ENCODE data around the gene ZNF792.
"Not testable (repeated sequence)": the region's sequence is repeated elsewhere in the genome, so short reads cannot be mapped to it uniquely, and the experiment has no call there.

The ZNF792 gene

GRCh38 chr19:34998777-34999497, 34.9 kb upstream of the ZNF792 start:
- no peak for DNase-seq (ENCODE audit: low read depth in 2 of 2)

GRCh38 chr19:34998224-34998623, 34.2 kb upstream of the ZNF792 start:
- not testable (repeated sequence) for DNase-seq (ENCODE audit: low read depth in 2 of 2)

GRCh38 chr19:34997071-34997617, 33.1 kb upstream of the ZNF792 start:
- DNase-seq (ENCODE audit: low read depth in 2 of 2), result no peak

- no peak for DNase-seq (ENCODE audit: low read depth in 2 of 2)
Measured at GRCh38 chr19:34995551-34995950, 31.5 kb upstream of the ZNF792 start.

- DNase-seq (ENCODE audit: low read depth in 2 of 2), result no peak
Measured at GRCh38 chr19:34994643-34995541, 30.9 kb upstream of the ZNF792 start.

GRCh38 chr19:34994286-34994642, 30.2 kb upstream of the ZNF792 start:
- DNase-seq (ENCODE audit: low read depth in 2 of 2), result no peak

GRCh38 chr19:34992582-34992981, 28.6 kb upstream of the ZNF792 start:
- DNase-seq (ENCODE audit: low read depth in 2 of 2), result not testable (repeated sequence)

- DNase-seq (ENCODE audit: low read depth in 2 of 2), result no peak
Measured at GRCh38 chr19:34991542-34992333, 27.7 kb upstream of the ZNF792 start.

- no peak for DNase-seq (ENCODE audit: low read depth in 2 of 2)
Measured at GRCh38 chr19:34990578-34991192, 26.7 kb upstream of the ZNF792 start.

GRCh38 chr19:34989298-34989697, 25.3 kb upstream of the ZNF792 start:
- DNase-seq (ENCODE audit: low read depth in 2 of 2), result no peak

GRCh38 chr19:34988119-34988518, 24.1 kb upstream of the ZNF792 start:
- DNase-seq (ENCODE audit: low read depth in 2 of 2), result no peak

- DNase-seq (ENCODE audit: low read depth in 2 of 2), result no peak
Measured at GRCh38 chr19:34985249-34986022, 21.4 kb upstream of the ZNF792 start.

GRCh38 chr19:34984287-34984686, 20.3 kb upstream of the ZNF792 start:
- DNase-seq (ENCODE audit: low read depth in 2 of 2), result no peak

GRCh38 chr19:34983786-34984185, 19.8 kb upstream of the ZNF792 start:
- DNase-seq (ENCODE audit: low read depth in 2 of 2), result no peak

GRCh38 chr19:34982275-34982674, 18.2 kb upstream of the ZNF792 start:
- DNase-seq (ENCODE audit: low read depth in 2 of 2), result no peak

GRCh38 chr19:34979819-34980640, 16.0 kb upstream of the ZNF792 start:
- DNase-seq (ENCODE audit: low read depth in 2 of 2), result no peak

GRCh38 chr19:34976611-34977010, 12.6 kb upstream of the ZNF792 start:
- DNase-seq (ENCODE audit: low read depth in 2 of 2), result no peak

- DNase-seq (ENCODE audit: low read depth in 2 of 2), result no peak
Measured at GRCh38 chr19:34975056-34975455, 11.0 kb upstream of the ZNF792 start.

- DNase-seq (ENCODE audit: low read depth in 2 of 2), result no peak
Measured at GRCh38 chr19:34974646-34975045, 10.6 kb upstream of the ZNF792 start.

- DNase-seq (ENCODE audit: low read depth in 2 of 2), result no peak
Measured at GRCh38 chr19:34972163-34972705, 8.2 kb upstream of the ZNF792 start.

All from stimulated activated CD8-positive, alpha-beta memory T cell treated with anti-CD3 and anti-CD28 coated beads, Interleukin-15, amount 100 ng/mL, for 4 hours (primary cell).